Ovary (tissue), 3 donors: Measurements from ENCODE around the gene FGF4.

Experiments
- EP300 ChIP-seq: sonication (generic); formaldehyde crosslinking; IDR thresholded peaks from one replicate; pipeline ENCODE4 v1.6.1; 2017; ENCODE audit warnings: antibody characterized with exemption
- POLR2A ChIP-seq: fragments of 450-650 bp; IDR thresholded peaks from one replicate; pipeline ENCODE4 v1.6.1; 2017; ENCODE audit warnings: antibody characterized with exemption, mild to moderate bottlenecking, moderate library complexity
- TF ChIP-seq, protein P1 (sequence below), 3 donors: fragments of 450-650 bp in 2 of 3; fragments of 200-600 bp in 1 of 3; IDR thresholded peaks; one replicate each; pipeline versions ENCODE4 v1.5.1 to v1.8.0; 2016 to 2022; ENCODE audit warnings: antibody characterized with exemption in 3 of 3, mild to moderate bottlenecking in 1 of 3
- donor health status: DM: no; HTN: no; CAD: no.

GRCh38 chr11:69734841-69735240 lies 40.3 kb downstream of the FGF4 start:
- no peak for TF ChIP-seq POLR2A
- TF ChIP-seq, protein P1, sequence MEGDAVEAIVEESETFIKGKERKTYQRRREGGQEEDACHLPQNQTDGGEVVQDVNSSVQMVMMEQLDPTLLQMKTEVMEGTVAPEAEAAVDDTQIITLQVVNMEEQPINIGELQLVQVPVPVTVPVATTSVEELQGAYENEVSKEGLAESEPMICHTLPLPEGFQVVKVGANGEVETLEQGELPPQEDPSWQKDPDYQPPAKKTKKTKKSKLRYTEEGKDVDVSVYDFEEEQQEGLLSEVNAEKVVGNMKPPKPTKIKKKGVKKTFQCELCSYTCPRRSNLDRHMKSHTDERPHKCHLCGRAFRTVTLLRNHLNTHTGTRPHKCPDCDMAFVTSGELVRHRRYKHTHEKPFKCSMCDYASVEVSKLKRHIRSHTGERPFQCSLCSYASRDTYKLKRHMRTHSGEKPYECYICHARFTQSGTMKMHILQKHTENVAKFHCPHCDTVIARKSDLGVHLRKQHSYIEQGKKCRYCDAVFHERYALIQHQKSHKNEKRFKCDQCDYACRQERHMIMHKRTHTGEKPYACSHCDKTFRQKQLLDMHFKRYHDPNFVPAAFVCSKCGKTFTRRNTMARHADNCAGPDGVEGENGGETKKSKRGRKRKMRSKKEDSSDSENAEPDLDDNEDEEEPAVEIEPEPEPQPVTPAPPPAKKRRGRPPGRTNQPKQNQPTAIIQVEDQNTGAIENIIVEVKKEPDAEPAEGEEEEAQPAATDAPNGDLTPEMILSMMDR (IDR thresholded peaks at IDR 0.05), result no peak
- no peak for TF ChIP-seq EP300
